ENCODE measurements around the gene THSD4.

DNA sequence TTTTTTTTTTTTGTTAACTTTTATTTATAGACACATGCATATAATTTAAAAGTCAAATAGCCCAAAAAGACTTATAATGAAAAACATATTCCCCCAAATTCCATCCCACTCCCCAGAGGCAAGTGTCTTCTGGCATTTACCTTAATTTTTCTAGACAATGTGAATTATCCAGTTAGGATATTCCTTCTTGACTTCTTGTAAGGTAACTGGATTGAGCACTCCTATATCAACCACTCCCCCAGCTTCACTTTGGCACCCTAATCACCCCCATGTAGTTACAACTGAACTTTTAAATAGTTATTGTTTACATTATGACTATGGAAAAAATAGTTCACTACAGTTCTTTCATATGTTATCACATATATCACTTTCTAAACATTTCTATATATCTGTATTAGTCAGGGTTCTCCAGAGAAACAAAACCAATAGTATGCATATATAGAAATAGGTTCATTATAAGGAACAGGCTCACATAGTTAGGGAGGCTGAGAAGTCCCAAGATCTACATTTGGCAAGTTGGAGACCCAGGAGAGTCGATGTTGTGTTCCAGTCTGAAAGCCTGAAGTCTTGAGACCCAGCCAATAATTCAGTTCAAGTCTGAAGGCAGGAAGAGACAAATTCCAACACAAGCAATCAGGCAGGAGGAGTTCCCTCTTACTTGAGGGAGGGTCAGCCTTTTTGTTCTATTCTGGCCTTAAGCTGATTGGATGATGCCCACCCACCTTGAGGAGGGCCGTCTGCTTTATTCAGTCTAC is 175.8 kb downstream of the THSD4 start:
- TF ChIP-seq CTCF (IDR thresholded peaks at IDR 0.05; ENCODE audit: low read length) (no peak), EZH2 (IDR thresholded peaks at IDR 0.05; ENCODE audit: borderline replicate concordance, low read length) (no peak)
